Activated CD4-positive, alpha-beta memory T cell treated with anti-CD3 and anti-CD28 coated beads for 36 hours (primary cell): Measurements from ENCODE around the gene PPP1R12C. TPM values are rescaled to one million over a fixed set of nuclear protein-coding genes. Genes with fewer than 3 reads are reported as not detected.

Source experiments
- CTCF ChIA-PET: fragments of 350-600 bp; sonication (Branson Sonifier 250); formaldehyde crosslinking; loops from one replicate; lab custom pipeline; 2021; ENCODE audit warnings: antibody characterized with exemption, inconsistent platforms; lab: Charles Lee
- POLR2A ChIA-PET: fragments of 350-600 bp; sonication (Branson Sonifier 250); formaldehyde crosslinking; loops from one replicate; lab custom pipeline; 2021; ENCODE audit warnings: antibody characterized with exemption; lab: Charles Lee
- DNase-seq: peaks from one replicate; pipeline ENCODE4 v3.0.0-alpha.2; 2020
- H3K27ac Mint-ChIP-seq: one replicate; pipeline ENCODE4 v1.8.0; 2021; ENCODE audit warnings: mixed read lengths
- H3K27me3 Mint-ChIP-seq: one replicate; pipeline ENCODE4 v1.8.0; 2021; ENCODE audit warnings: mixed read lengths
- H3K36me3 Mint-ChIP-seq: one replicate; pipeline ENCODE4 v1.8.0; 2021; ENCODE audit warnings: mixed read lengths
- H3K4me1 Mint-ChIP-seq: one replicate; pipeline ENCODE4 v1.8.0; 2021; ENCODE audit warnings: low read depth, mixed read lengths
- H3K4me3 Mint-ChIP-seq: one replicate; pipeline ENCODE4 v1.8.0; 2021; ENCODE audit warnings: mild to moderate bottlenecking, mixed read lengths
- H3K9me3 Mint-ChIP-seq: one replicate; pipeline ENCODE4 v1.8.0; 2021; ENCODE audit warnings: mixed read lengths
- intact Hi-C: fragments of 100-400 bp; cut with micrococcal nuclease; formaldehyde crosslinking; loops from one replicate; pipeline ENCODE4 v1.15.1; 2023
- total RNA-seq, 2 experiments: library from RNA; stranded (reverse); gene quantifications; one replicate each; pipeline ENCODE4 v1.2.3, GENCODE V29; 2021

The PPP1R12C gene
- total RNA-seq, 2 experiments from 2014 or later, result 62.7 to 73.2 TPM

- no peak overlapping the region for H3K4me3 Mint-ChIP-seq
- H3K9me3 Mint-ChIP-seq, result no peaks in the 10 kb centered on the region
- peaks cover 11% of the 10 kb centered on the region for H3K36me3 Mint-ChIP-seq
- peaks cover 20% of the 10 kb centered on the region for H3K4me1 Mint-ChIP-seq
- H3K27me3 Mint-ChIP-seq, result peaks cover 18% of the 10 kb centered on the region
- no peak for DNase-seq
- intact Hi-C loops, result no loop called here
- ChIA-PET CTCF (no interaction called here), POLR2A (no interaction called here)
- no peak overlapping the region for H3K27ac Mint-ChIP-seq
Observed at GRCh38 chr19:55091126-55091910, 26.1 kb downstream of the PPP1R12C start.

GRCh38 chr19:55090564-55090963 lies 26.9 kb downstream of the PPP1R12C start:
- Mint-ChIP-seq H3K27me3 (peaks cover 21% of the 10 kb centered on the region), H3K4me1 (peaks cover 20% of the 10 kb centered on the region), H3K4me3 (no peak overlapping the region), H3K36me3 (peaks cover 11% of the 10 kb centered on the region), H3K9me3 (no peaks in the 10 kb centered on the region), H3K27ac (no peak overlapping the region)
- CTCF ChIA-PET, result interaction anchor here (0.6 kb wide), 1 partner anchor 826 kb away, joined by 3 read pairs; no protein-coding TSS in a partner anchor
- no peak for DNase-seq
- POLR2A ChIA-PET, result no interaction called here
- intact Hi-C loops, result no loop called here

GRCh38 chr19:55089342-55089944 lies 28.0 kb downstream of the PPP1R12C start:
- POLR2A ChIA-PET, result interaction anchor here (0.6 to 0.8 kb wide), 2 partner anchors 28 to 168 kb away, joined by 3 read pairs; partner anchors contain the start of gene PPP1R12C
- Mint-ChIP-seq H3K36me3 (peaks cover 7% of the 10 kb centered on the region), H3K9me3 (no peaks in the 10 kb centered on the region), H3K4me3 (no peak overlapping the region), H3K27me3 (peaks cover 28% of the 10 kb centered on the region), H3K4me1 (peaks cover 20% of the 10 kb centered on the region), H3K27ac (no peak overlapping the region)
- CTCF ChIA-PET, result interaction anchor here (0.6 to 3.2 kb wide), 12 partner anchors 10 to 537 kb away, joined by 3 to 22 read pairs (median 3); partner anchors contain the start of genes EPS8L1, RDH13 and ZNF628
- intact Hi-C loops, result no loop called here
- no peak for DNase-seq

- peaks cover 20% of the 10 kb centered on the region for H3K4me1 Mint-ChIP-seq
- H3K36me3 Mint-ChIP-seq, result peaks cover 7% of the 10 kb centered on the region
- peak overlapping the region; percentile 24 for H3K4me3 Mint-ChIP-seq
- H3K9me3 Mint-ChIP-seq, result no peaks in the 10 kb centered on the region
- intact Hi-C loops, result no loop called here
- ChIA-PET CTCF (interaction anchor here (0.6 to 3.2 kb wide), 22 partner anchors 10 to 538 kb away, joined by 3 to 22 read pairs (median 4); partner anchors contain the start of genes EPS8L1, PPP1R12C, RDH13 and ZNF628), POLR2A (interaction anchor here (0.6 to 0.8 kb wide), 2 partner anchors 28 to 169 kb away, joined by 3 read pairs; partner anchors contain the start of gene PPP1R12C)
- peaks cover 33% of the 10 kb centered on the region for H3K27me3 Mint-ChIP-seq
- H3K27ac Mint-ChIP-seq, result no peak overlapping the region
- peak; percentile 85 for DNase-seq
Observed at GRCh38 chr19:55088543-55089341, 28.7 kb downstream of the PPP1R12C start.

- POLR2A ChIA-PET, result no interaction called here
- intact Hi-C loops, result no loop called here
- Mint-ChIP-seq H3K36me3 (peaks cover 7% of the 10 kb centered on the region), H3K27ac (no peak overlapping the region), H3K27me3 (peaks cover 36% of the 10 kb centered on the region), H3K9me3 (no peaks in the 10 kb centered on the region), H3K4me3 (no peak overlapping the region), H3K4me1 (peaks cover 20% of the 10 kb centered on the region)
- no peak for DNase-seq
- CTCF ChIA-PET, result interaction anchor here (0.6 to 3.2 kb wide), 15 partner anchors 11 to 539 kb away, joined by 3 to 22 read pairs (median 4); partner anchors contain the start of genes PPP1R12C and ZNF628
Observed at GRCh38 chr19:55088021-55088451, 29.4 kb downstream of the PPP1R12C start.

- peaks cover 42% of the 10 kb centered on the region for H3K27me3 Mint-ChIP-seq
- H3K4me3 Mint-ChIP-seq, result peak overlapping the region; percentile 48
- peaks cover 7% of the 10 kb centered on the region for H3K36me3 Mint-ChIP-seq
- POLR2A ChIA-PET, result no interaction called here
- DNase-seq, result no peak
- peaks cover 23% of the 10 kb centered on the region for H3K4me1 Mint-ChIP-seq
- CTCF ChIA-PET, result interaction anchor here (0.8 to 3.2 kb wide), 7 partner anchors 19 to 297 kb away, joined by 3 to 22 read pairs (median 5); partner anchors contain the start of genes PPP1R12C and TMEM238
- intact Hi-C loops, result no loop called here
- no peak overlapping the region for H3K27ac Mint-ChIP-seq
- H3K9me3 Mint-ChIP-seq, result no peaks in the 10 kb centered on the region
Observed at GRCh38 chr19:55087542-55087901, 29.9 kb downstream of the PPP1R12C start.

- Mint-ChIP-seq H3K9me3 (no peaks in the 10 kb centered on the region), H3K4me1 (peaks cover 27% of the 10 kb centered on the region), H3K27ac (no peak overlapping the region), H3K4me3 (peak overlapping the region; percentile 48), H3K36me3 (peaks cover 7% of the 10 kb centered on the region), H3K27me3 (peaks cover 48% of the 10 kb centered on the region)
- POLR2A ChIA-PET, result no interaction called here
- CTCF ChIA-PET, result interaction anchor here (0.8 to 3.2 kb wide), 3 partner anchors 19 to 297 kb away, joined by 3 to 22 read pairs (median 8); partner anchors contain the start of gene TMEM238
- DNase-seq, result peak; percentile 74
- intact Hi-C loops, result no loop called here
Observed at GRCh38 chr19:55086730-55087541, 30.5 kb downstream of the PPP1R12C start.

GRCh38 chr19:55085923-55086715 lies 31.3 kb downstream of the PPP1R12C start:
- H3K9me3 Mint-ChIP-seq, result no peaks in the 10 kb centered on the region
- no peak for DNase-seq
- intact Hi-C loops, result no loop called here
- H3K27ac Mint-ChIP-seq, result no peak overlapping the region
- no peak overlapping the region for H3K4me3 Mint-ChIP-seq
- H3K4me1 Mint-ChIP-seq, result peaks cover 30% of the 10 kb centered on the region
- H3K27me3 Mint-ChIP-seq, result peaks cover 51% of the 10 kb centered on the region
- CTCF ChIA-PET, result interaction anchor here (2.7 kb wide), 1 partner anchor 20 kb away, joined by 8 read pairs; no protein-coding TSS in a partner anchor
- POLR2A ChIA-PET, result no interaction called here
- H3K36me3 Mint-ChIP-seq, result peaks cover 7% of the 10 kb centered on the region

- no peak overlapping the region for H3K27ac Mint-ChIP-seq
- intact Hi-C loops, result no loop called here
- CTCF ChIA-PET, result no interaction called here
- no peaks in the 10 kb centered on the region for H3K9me3 Mint-ChIP-seq
- peaks cover 6% of the 10 kb centered on the region for H3K36me3 Mint-ChIP-seq
- no peak for DNase-seq
- peaks cover 62% of the 10 kb centered on the region for H3K27me3 Mint-ChIP-seq
- no peak overlapping the region for H3K4me3 Mint-ChIP-seq
- POLR2A ChIA-PET, result no interaction called here
- peaks cover 43% of the 10 kb centered on the region for H3K4me1 Mint-ChIP-seq
Observed at GRCh38 chr19:55084416-55084815, 33.0 kb downstream of the PPP1R12C start.

GRCh38 chr19:55083004-55083850 lies 34.2 kb downstream of the PPP1R12C start:
- intact Hi-C loops, result no loop called here
- no peak overlapping the region for H3K27ac Mint-ChIP-seq
- POLR2A ChIA-PET, result no interaction called here
- H3K36me3 Mint-ChIP-seq, result peaks cover 3% of the 10 kb centered on the region
- H3K4me1 Mint-ChIP-seq, result peaks cover 36% of the 10 kb centered on the region
- no peaks in the 10 kb centered on the region for H3K9me3 Mint-ChIP-seq
- H3K4me3 Mint-ChIP-seq, result no peak overlapping the region
- peaks cover 62% of the 10 kb centered on the region for H3K27me3 Mint-ChIP-seq
- CTCF ChIA-PET, result interaction anchor here (0.8 kb wide), 1 partner anchor 77 kb away, joined by 3 read pairs; no protein-coding TSS in a partner anchor
- DNase-seq, result no peak
